ENCODE results near the gene SEMA7A.

DNA sequence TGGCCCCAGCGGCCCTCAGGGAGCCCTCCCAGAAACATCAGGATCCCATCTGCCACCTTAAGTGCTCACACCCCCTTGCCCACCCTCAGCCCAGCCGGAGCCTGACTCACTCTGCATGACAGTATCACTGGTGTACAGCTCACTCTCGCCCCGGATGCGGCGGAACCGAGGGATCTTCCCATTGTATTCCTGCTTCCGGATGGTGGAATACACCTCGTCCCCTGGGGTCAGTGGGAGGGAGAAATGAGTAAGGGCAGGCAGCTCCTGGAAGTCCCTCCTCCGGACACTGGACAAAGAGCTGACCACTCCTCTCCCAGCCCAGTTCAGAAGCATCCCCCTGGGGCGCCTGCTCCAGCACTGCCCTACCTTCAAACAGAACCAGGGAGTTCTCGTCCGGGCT is 16.5 kb downstream of the SEMA7A start:
- TF ChIP-seq NFYB (IDR thresholded peaks at IDR 0.05; ENCODE audit: extremely low read depth, insufficient read length) (no peak), ELF1 (tag; IDR thresholded peaks at IDR 0.05) (no peak), ZBED1 (IDR thresholded peaks at IDR 0.05) (no peak), SETDB1 (IDR thresholded peaks at IDR 0.05; ENCODE audit: low read length) (no peak), DPF2 (IDR thresholded peaks at IDR 0.05) (no peak)
- TF ChIP-seq, protein P1, sequence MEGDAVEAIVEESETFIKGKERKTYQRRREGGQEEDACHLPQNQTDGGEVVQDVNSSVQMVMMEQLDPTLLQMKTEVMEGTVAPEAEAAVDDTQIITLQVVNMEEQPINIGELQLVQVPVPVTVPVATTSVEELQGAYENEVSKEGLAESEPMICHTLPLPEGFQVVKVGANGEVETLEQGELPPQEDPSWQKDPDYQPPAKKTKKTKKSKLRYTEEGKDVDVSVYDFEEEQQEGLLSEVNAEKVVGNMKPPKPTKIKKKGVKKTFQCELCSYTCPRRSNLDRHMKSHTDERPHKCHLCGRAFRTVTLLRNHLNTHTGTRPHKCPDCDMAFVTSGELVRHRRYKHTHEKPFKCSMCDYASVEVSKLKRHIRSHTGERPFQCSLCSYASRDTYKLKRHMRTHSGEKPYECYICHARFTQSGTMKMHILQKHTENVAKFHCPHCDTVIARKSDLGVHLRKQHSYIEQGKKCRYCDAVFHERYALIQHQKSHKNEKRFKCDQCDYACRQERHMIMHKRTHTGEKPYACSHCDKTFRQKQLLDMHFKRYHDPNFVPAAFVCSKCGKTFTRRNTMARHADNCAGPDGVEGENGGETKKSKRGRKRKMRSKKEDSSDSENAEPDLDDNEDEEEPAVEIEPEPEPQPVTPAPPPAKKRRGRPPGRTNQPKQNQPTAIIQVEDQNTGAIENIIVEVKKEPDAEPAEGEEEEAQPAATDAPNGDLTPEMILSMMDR (IDR thresholded peaks at IDR 0.05 in 2 of 3, conservative IDR thresholded peaks at IDR 0.05 in 1 of 3; ENCODE audit: insufficient read depth in 2 of 3, low read depth in 1 of 3, low read length in 3 of 3): no peak
- TF ChIP-seq, protein P2, sequence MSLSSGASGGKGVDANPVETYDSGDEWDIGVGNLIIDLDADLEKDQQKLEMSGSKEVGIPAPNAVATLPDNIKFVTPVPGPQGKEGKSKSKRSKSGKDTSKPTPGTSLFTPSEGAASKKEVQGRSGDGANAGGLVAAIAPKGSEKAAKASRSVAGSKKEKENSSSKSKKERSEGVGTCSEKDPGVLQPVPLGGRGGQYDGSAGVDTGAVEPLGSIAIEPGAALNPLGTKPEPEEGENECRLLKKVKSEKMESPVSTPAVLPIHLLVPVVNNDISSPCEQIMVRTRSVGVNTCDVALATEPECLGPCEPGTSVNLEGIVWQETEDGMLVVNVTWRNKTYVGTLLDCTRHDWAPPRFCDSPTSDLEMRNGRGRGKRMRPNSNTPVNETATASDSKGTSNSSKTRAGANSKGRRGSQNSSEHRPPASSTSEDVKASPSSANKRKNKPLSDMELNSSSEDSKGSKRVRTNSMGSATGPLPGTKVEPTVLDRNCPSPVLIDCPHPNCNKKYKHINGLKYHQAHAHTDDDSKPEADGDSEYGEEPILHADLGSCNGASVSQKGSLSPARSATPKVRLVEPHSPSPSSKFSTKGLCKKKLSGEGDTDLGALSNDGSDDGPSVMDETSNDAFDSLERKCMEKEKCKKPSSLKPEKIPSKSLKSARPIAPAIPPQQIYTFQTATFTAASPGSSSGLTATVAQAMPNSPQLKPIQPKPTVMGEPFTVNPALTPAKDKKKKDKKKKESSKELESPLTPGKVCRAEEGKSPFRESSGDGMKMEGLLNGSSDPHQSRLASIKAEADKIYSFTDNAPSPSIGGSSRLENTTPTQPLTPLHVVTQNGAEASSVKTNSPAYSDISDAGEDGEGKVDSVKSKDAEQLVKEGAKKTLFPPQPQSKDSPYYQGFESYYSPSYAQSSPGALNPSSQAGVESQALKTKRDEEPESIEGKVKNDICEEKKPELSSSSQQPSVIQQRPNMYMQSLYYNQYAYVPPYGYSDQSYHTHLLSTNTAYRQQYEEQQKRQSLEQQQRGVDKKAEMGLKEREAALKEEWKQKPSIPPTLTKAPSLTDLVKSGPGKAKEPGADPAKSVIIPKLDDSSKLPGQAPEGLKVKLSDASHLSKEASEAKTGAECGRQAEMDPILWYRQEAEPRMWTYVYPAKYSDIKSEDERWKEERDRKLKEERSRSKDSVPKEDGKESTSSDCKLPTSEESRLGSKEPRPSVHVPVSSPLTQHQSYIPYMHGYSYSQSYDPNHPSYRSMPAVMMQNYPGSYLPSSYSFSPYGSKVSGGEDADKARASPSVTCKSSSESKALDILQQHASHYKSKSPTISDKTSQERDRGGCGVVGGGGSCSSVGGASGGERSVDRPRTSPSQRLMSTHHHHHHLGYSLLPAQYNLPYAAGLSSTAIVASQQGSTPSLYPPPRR (CRISPR knock-in tag; IDR thresholded peaks at IDR 0.05; ENCODE audit: borderline replicate concordance): no peak
- TF ChIP-seq, protein P3, sequence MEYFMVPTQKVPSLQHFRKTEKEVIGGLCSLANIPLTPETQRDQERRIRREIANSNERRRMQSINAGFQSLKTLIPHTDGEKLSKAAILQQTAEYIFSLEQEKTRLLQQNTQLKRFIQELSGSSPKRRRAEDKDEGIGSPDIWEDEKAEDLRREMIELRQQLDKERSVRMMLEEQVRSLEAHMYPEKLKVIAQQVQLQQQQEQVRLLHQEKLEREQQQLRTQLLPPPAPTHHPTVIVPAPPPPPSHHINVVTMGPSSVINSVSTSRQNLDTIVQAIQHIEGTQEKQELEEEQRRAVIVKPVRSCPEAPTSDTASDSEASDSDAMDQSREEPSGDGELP (CRISPR knock-in tag; IDR thresholded peaks at IDR 0.05; ENCODE audit: borderline replicate concordance): no peak

Data from K562 (cell line).